SJCRH30 (cell line): ENCODE measurements around the gene PHYH. TPM values are rescaled to one million over a fixed set of nuclear protein-coding genes. Genes with fewer than 3 reads are reported as not detected.
"Not testable (repeated sequence)": the region's sequence is repeated elsewhere in the genome, so short reads cannot be mapped to it uniquely, and the experiment has no call there.

ENCODE experiments used
- DNase-seq, 2 experiments: peaks; one replicate each; pipeline ENCODE4 v3.0.0-alpha.2; 2015 to 2020
- H3K27ac ChIP-seq: fragments of 250-450 bp; sonication (Bioruptor Pico); 2 replicates; pipeline ENCODE4 v1.5.1; 2020; ENCODE audit warnings: mild to moderate bottlenecking, moderate library complexity
- H3K27me3 ChIP-seq: fragments of 250-450 bp; sonication (Bioruptor Pico); 2 replicates; pipeline ENCODE4 v1.5.1; 2020; ENCODE audit warnings: mild to moderate bottlenecking, moderate library complexity
- H3K36me3 ChIP-seq: fragments of 250-450 bp; sonication (Bioruptor Pico); 2 replicates; pipeline ENCODE4 v1.5.1; 2020; ENCODE audit warnings: mild to moderate bottlenecking, moderate library complexity
- H3K4me1 ChIP-seq: fragments of 250-450 bp; sonication (Bioruptor Pico); 2 replicates; pipeline ENCODE4 v1.5.1; 2020; ENCODE audit warnings: mild to moderate bottlenecking, moderate library complexity
- H3K4me3 ChIP-seq: fragments of 250-450 bp; sonication (Bioruptor Pico); 2 replicates; pipeline ENCODE4 v1.5.1; 2020; ENCODE audit warnings: mild to moderate bottlenecking, moderate library complexity
- H3K9me3 ChIP-seq: fragments of 250-450 bp; sonication (Bioruptor Pico); replicated peaks from 2 replicates; pipeline ENCODE4 v1.5.1; 2020; ENCODE audit warnings: mild to moderate bottlenecking, moderate library complexity
- total RNA-seq: library from RNA; depleted of rRNA; stranded (reverse); fragments of >200 nt; shearing (Covaris generic); gene quantifications from 2 replicates; pipeline ENCODE4 v1.2.3, GENCODE V29; 2014

Gene PHYH
- total RNA-seq, 1 experiment from 2014 or later = 12.8 TPM

- peaks cover 68% of the 10 kb centered on the region for H3K36me3 ChIP-seq
- no peak for DNase-seq
- no peaks in the 10 kb centered on the region for H3K4me1 ChIP-seq
- no peak overlapping the region for H3K27ac ChIP-seq
- H3K9me3 ChIP-seq = no peaks in the 10 kb centered on the region
- no peak overlapping the region for H3K4me3 ChIP-seq
- H3K27me3 ChIP-seq = no peaks in the 10 kb centered on the region
Observed at GRCh38 chr10:13331646-13332045, 31.8 kb upstream of the PHYH start.

DNA sequence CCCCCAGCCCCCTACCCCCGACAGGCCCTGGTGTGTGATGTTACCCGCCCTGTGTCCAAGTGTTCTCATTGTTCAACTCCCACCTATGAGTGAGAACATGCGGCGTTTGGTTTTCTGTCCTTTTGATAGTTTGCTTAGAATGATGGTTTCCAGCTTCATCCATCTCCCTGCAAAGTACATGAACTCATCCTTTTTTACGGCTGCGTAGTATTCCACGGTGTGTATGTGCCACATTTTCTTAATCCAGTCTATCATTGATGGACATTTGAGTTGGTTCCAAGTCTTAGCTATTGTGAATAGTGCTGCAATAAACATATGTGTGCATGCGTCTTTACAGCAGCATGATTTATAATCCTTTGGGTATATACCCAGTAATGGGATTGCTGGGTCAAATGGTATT is 31.1 kb upstream of the PHYH start:
- not testable (repeated sequence) for H3K27ac ChIP-seq, H3K4me1 ChIP-seq, H3K9me3 ChIP-seq, DNase-seq, H3K4me3 ChIP-seq, H3K27me3 ChIP-seq
- peaks cover 65% of the 10 kb centered on the region for H3K36me3 ChIP-seq

DNA sequence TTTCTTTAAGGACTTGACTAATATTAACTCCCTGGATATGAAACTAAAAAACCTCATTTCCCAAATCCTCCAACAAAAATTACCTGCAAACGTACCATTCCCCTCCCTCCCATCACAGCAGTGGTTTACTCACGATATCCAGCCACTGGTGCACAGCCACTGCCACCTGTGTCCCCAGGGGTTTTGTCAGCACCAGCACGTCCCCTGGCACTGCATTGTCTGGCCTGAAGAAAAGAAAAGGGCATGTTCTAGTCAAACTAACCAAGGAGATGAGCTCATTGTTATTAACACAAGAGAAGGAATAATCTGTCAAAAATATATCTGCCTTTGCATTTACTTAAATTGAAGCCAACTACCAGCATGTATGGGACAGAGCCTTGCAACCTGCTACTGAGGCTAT is 29.7 kb upstream of the PHYH start:
- DNase-seq = no peak
- H3K4me1 ChIP-seq = no peaks in the 10 kb centered on the region
- H3K36me3 ChIP-seq = peaks cover 72% of the 10 kb centered on the region
- H3K27ac ChIP-seq = no peak overlapping the region
- H3K4me3 ChIP-seq = no peak overlapping the region
- H3K27me3 ChIP-seq = no peaks in the 10 kb centered on the region
- H3K9me3 ChIP-seq = no peaks in the 10 kb centered on the region

GRCh38 chr10:13328613-13329012 is 28.7 kb upstream of the PHYH start:
- no peak overlapping the region for H3K27ac ChIP-seq
- peaks cover 75% of the 10 kb centered on the region for H3K36me3 ChIP-seq
- no peak overlapping the region for H3K4me3 ChIP-seq
- H3K9me3 ChIP-seq = no peaks in the 10 kb centered on the region
- no peaks in the 10 kb centered on the region for H3K27me3 ChIP-seq
- DNase-seq = no peak
- H3K4me1 ChIP-seq = no peaks in the 10 kb centered on the region

DNA sequence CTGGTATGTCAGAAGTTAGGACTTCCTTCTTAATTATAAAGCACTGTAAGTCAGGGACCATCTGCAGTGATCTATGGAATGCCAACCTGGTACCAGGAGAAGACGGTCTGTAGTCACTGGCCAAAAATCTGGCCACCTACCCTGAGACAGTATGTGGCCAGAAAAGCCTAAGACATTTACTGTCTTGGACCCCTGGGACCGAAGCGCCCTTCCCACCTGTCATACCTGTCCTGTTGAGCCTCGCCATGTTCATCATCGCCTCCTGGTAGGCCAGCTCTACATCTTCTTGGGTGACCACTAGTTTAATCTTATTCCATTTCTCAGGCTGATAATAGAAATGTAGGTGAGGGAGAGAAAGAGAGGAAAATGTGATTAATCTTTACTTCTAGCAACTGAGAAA is 28.3 kb upstream of the PHYH start:
- DNase-seq = no peak
- H3K9me3 ChIP-seq = no peaks in the 10 kb centered on the region
- H3K27ac ChIP-seq = no peak overlapping the region
- no peak overlapping the region for H3K4me3 ChIP-seq
- no peaks in the 10 kb centered on the region for H3K4me1 ChIP-seq
- no peaks in the 10 kb centered on the region for H3K27me3 ChIP-seq
- H3K36me3 ChIP-seq = peaks cover 72% of the 10 kb centered on the region

- Histone ChIP-seq H3K36me3 (peaks cover 72% of the 10 kb centered on the region), H3K9me3 (no peaks in the 10 kb centered on the region), H3K27ac (no peak overlapping the region), H3K27me3 (no peaks in the 10 kb centered on the region), H3K4me1 (no peaks in the 10 kb centered on the region), H3K4me3 (no peak overlapping the region)
- no peak for DNase-seq
Observed at GRCh38 chr10:13327534-13327933, 27.7 kb upstream of the PHYH start.

GRCh38 chr10:13322615-13323148 is 22.8 kb upstream of the PHYH start:
- DNase-seq = no peak
- H3K4me1 ChIP-seq = no peaks in the 10 kb centered on the region
- no peak overlapping the region for H3K27ac ChIP-seq
- H3K9me3 ChIP-seq = no peaks in the 10 kb centered on the region
- H3K27me3 ChIP-seq = no peaks in the 10 kb centered on the region
- no peak overlapping the region for H3K4me3 ChIP-seq
- peaks cover 49% of the 10 kb centered on the region for H3K36me3 ChIP-seq

DNA sequence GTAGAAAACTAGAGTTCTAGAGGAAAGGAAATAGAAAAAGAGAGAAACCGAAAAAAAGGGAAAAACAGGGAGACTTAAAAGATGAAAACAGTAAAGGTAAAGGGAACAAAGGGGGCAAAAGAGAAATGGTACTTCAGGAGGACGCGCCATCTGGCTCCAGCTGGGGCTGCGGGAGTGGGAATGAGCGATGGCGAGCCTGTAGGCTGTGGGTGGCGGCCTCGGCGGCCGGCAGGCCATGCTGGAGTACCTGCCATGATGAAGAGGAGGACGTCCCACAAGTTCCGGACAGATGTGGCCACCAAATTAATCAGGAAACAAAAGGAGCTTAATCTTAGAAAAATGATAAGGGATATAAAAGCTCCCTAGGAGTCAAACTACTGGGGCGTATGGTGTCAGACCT is 21.7 kb upstream of the PHYH start:
- H3K9me3 ChIP-seq = no peaks in the 10 kb centered on the region
- no peaks in the 10 kb centered on the region for H3K27me3 ChIP-seq
- H3K36me3 ChIP-seq = peaks cover 40% of the 10 kb centered on the region
- DNase-seq = no peak
- H3K4me1 ChIP-seq = no peaks in the 10 kb centered on the region
- no peak overlapping the region for H3K27ac ChIP-seq
- H3K4me3 ChIP-seq = no peak overlapping the region

- Histone ChIP-seq H3K4me1 (no peaks in the 10 kb centered on the region), H3K36me3 (peaks cover 22% of the 10 kb centered on the region), H3K27me3 (no peaks in the 10 kb centered on the region), H3K27ac (no peak overlapping the region), H3K4me3 (no peak overlapping the region), H3K9me3 (no peaks in the 10 kb centered on the region)
- DNase-seq = no peak
Observed at GRCh38 chr10:13319166-13319565, 19.3 kb upstream of the PHYH start.

DNA sequence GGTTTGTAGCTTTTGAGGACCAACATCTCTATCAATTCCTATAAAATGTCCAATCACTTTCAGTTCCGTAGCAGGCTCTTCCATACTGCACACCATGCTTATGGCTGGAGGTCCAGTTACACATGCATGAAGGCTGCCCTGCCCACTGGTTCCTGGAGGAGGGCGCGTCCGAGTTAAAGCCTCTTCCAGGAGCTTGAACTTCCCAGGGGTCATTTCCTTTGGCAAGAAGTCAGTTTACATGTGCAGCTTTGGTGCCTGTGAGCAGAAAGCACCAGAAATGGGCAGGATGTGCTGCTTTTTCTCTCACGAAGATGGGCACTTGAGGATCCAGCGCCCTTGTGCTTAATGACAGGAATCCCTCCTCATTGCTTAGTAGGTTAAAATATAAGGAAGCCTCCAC is 17.6 kb upstream of the PHYH start:
- H3K4me1 ChIP-seq = no peaks in the 10 kb centered on the region
- no peaks in the 10 kb centered on the region for H3K27me3 ChIP-seq
- H3K9me3 ChIP-seq = no peaks in the 10 kb centered on the region
- H3K36me3 ChIP-seq = peaks cover 16% of the 10 kb centered on the region
- no peak for DNase-seq
- no peak overlapping the region for H3K27ac ChIP-seq
- no peak overlapping the region for H3K4me3 ChIP-seq

DNA sequence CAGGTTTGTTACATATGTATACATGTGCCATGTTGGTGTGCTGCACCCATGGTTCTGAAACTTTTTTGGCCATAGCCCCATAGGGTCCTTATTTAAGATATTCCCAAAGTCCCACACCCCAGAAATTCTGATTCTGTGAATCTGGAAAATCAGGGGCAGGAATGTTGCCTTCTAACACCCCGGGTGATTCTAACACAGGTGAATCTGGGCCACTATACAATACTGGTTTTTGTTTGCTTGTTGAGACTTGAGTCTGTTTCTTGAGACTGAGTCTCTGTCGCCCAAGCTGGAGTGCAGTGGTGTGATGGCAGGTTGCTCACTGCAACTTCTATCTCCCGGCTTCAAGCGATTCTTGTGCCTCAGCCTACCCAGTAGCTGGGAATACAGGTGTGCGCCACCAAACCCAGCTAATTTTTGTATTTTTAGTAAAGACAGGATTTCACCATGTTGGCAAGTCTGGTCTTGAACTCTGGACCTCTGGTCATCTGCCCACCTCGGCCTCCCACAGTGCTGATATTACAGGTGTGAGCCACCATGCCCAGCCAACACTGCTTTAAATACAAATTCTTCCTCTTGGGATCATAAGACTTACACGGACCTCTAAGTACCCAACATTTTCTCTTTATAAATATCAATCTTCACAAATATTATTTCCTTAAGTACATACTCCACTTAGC is 16.9 kb upstream of the PHYH start:
- Histone ChIP-seq H3K4me1 (no peaks in the 10 kb centered on the region), H3K27me3 (no peaks in the 10 kb centered on the region), H3K9me3 (no peaks in the 10 kb centered on the region), H3K36me3 (peaks cover 11% of the 10 kb centered on the region), H3K27ac (no peak overlapping the region), H3K4me3 (no peak overlapping the region)
- DNase-seq = no peak

DNA sequence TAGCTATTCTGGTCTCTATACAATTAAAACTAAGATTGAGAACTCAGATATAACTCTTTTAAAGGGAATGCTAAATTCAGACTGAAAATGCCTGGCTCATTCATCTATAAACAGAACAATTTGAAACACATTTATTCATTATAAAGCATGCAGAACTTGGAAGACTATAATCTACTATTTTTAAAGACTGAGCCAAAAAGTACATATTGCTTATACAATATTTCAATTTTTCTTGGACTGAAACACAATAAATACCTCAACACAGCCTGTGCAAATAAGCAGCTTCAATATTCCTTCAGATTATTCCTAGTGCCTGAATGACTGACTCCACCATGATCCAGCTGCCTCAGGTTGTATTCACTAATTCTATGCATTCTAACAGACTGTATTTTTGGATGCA is 15.5 kb upstream of the PHYH start:
- Histone ChIP-seq H3K4me3 (no peak overlapping the region), H3K36me3 (0 out of 2 replicates have a peak, but pooled peaks cover 6% of the 10 kb centered on the region), H3K27ac (no peak overlapping the region), H3K27me3 (no peaks in the 10 kb centered on the region), H3K4me1 (no peaks in the 10 kb centered on the region), H3K9me3 (no peaks in the 10 kb centered on the region)
- DNase-seq = no peak

DNA sequence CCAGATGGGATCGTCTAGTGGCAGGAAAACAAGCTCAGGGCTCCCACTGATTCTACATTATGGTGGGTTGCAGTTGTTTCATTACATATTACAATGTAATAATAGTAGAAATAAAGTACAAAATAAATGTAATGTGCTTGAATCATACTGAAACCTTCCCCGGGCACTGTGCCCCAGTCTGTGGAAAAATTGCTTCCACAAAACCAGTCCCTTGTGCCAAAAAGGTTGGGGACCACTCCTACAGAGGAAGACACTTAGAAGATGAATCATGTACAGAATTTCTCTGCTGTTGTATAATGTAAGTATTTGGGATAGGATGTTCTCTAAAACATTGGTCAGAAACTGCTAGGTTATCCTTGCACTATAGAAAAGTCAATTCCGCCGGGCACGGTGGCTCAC is 11.3 kb upstream of the PHYH start:
- H3K4me1 ChIP-seq = no peaks in the 10 kb centered on the region
- no peak for DNase-seq
- no peaks in the 10 kb centered on the region for H3K27me3 ChIP-seq
- H3K36me3 ChIP-seq = no peaks in the 10 kb centered on the region
- no peak overlapping the region for H3K4me3 ChIP-seq
- H3K9me3 ChIP-seq = no peaks in the 10 kb centered on the region
- no peak overlapping the region for H3K27ac ChIP-seq

DNA sequence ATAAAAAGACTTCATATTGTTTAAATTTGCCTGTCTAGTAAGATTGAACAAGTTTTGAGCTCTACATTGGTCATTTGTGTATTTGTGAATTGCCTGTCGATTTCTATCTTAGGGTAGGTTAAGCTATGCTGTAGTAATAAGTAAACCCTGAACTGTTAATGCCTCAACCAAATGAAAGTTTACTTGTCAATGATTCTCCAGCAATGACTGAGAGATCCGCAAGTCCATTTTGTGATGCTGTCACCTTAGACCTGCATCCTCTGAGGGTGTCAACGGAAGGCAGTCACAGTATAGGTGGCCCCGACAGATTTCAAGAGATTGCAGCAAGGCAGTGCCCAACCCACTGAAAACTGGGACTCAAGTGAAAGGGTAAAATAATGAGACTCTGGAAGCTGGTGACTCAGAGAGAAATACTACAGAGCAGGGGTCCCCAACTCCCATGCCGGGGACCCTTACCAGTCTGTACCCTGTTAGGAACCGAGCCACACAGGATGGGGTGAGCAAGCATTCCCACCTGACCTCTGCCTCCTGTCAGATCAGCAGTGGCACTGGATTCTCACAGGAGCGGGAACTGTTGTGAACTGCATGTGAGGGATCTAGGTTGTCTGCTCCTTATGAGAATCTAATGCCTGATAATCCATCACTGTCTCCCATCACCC is 10.8 kb upstream of the PHYH start:
- no peaks in the 10 kb centered on the region for H3K4me1 ChIP-seq
- DNase-seq = no peak
- no peaks in the 10 kb centered on the region for H3K9me3 ChIP-seq
- no peak overlapping the region for H3K27ac ChIP-seq
- H3K27me3 ChIP-seq = no peaks in the 10 kb centered on the region
- no peak overlapping the region for H3K4me3 ChIP-seq
- no peaks in the 10 kb centered on the region for H3K36me3 ChIP-seq

DNA sequence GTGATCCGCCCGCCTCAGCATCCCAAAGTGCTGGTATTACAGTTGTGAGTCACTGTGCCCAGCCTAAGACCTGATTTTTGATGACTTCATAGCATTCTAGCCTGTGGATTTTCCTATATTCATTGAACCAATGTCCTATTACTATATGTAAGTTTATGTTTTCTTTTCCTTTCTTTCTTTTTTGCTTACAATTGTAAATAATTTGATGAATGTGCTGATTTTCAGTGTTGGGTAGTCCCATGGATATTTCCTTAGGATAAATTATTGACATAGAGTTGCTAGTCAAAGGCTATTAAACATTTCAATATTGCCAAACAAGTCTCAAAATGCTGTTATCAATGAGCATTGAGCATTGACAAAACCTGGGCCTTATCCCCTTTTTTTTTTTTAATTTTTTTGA is 9.9 kb upstream of the PHYH start:
- DNase-seq = no peak
- Histone ChIP-seq H3K4me1 (no peaks in the 10 kb centered on the region), H3K4me3 (no peak overlapping the region), H3K9me3 (no peaks in the 10 kb centered on the region), H3K36me3 (no peaks in the 10 kb centered on the region), H3K27ac (no peak overlapping the region), H3K27me3 (no peaks in the 10 kb centered on the region)

GRCh38 chr10:13308096-13308495 is 8.2 kb upstream of the PHYH start:
- no peaks in the 10 kb centered on the region for H3K9me3 ChIP-seq
- H3K27ac ChIP-seq = no peak overlapping the region

More at GRCh38 chr10:13308096-13308495, 8.2 kb upstream of the PHYH start:
- no peaks in the 10 kb centered on the region for H3K36me3 ChIP-seq
- no peak overlapping the region for H3K4me3 ChIP-seq
- no peaks in the 10 kb centered on the region for H3K27me3 ChIP-seq
- no peaks in the 10 kb centered on the region for H3K4me1 ChIP-seq
- DNase-seq = no peak
